HUDEP-2 (cell line): ENCODE measurements around the gene ZP2.
"Not testable (repeated sequence)": the region's sequence is repeated elsewhere in the genome, so short reads cannot be mapped to it uniquely, and the experiment has no call there.

Source experiments
- DNase-seq, 76 experiments: peaks; one replicate each; lab custom pipeline; 2025; ENCODE audit not compliant: unreplicated experiment in 76 of 76; lab: John Stamatoyannopoulos, UW

ZP2 gene

DNA sequence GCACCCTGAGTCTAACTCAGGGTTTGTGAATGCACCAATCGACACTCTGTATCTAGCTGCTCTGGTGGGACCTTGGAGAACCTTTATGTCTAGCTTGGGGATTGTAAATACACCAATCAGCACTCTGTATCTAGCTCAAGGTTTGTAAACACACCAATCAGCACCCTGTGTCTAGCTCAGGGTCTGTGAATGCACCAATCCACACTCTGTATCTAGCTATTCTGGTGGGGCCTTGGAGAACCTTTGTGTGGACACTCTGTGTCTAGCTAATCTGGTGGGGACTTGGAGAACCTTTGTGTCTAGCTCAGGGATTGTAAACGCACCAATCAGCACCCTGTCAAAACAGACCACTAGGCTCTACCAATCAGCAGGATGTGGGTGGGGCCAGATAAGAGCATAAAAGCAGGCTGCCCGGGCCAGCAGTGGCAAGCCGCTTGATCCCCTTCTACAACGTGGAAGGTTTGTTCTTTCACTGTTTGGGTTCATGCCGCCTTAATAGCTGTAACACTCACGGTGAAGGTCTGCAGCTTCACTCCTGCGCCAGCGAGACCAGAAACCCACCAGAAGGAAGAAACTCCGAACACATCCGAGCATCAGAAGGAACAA, 58.1 kb downstream of the ZP2 start:
- not testable (repeated sequence) for DNase-seq

DNA sequence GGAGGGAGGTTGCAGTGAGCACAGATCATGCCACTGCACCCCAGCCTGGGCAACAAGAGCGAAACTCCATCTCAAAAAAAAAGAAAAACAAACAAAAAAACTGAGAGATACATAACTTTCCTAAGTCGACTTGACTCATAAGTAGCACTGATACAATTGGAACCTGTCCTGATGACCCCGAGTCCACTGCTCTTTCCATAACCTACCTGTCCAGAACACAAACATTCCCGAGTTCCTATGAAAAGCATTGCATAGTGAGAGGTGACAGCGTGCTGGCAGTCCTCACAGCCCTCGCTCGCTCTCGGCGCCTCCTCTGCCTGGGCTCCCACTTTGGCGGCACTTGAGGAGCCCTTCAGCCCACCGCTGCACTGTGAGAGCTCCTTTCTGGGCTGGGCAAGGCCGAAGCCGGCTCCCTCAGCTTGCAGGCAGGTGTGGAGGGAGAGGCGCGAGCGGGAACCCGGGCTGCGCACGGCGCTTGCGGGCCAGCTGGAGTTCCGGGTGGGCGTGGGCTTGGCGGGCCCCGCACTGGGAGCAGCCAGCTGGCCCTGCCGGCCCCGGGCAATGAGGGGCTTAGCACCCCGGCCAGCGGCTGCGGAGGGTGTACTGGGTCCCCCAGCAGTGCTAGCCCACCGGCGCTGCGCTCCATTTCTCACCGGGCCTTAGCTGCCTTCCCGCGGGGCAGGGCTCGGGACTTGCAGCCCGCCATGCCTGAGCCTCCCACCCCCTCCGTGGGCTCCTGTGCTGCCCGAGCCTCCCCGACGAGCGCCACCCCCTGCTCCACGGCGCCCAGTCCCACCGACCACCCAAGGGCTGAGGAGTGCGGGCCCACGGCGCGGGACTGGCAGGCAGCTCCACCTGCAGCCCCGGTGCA, 59.0 kb downstream of the ZP2 start:
- DNase-seq, result not testable (repeated sequence)

DNA sequence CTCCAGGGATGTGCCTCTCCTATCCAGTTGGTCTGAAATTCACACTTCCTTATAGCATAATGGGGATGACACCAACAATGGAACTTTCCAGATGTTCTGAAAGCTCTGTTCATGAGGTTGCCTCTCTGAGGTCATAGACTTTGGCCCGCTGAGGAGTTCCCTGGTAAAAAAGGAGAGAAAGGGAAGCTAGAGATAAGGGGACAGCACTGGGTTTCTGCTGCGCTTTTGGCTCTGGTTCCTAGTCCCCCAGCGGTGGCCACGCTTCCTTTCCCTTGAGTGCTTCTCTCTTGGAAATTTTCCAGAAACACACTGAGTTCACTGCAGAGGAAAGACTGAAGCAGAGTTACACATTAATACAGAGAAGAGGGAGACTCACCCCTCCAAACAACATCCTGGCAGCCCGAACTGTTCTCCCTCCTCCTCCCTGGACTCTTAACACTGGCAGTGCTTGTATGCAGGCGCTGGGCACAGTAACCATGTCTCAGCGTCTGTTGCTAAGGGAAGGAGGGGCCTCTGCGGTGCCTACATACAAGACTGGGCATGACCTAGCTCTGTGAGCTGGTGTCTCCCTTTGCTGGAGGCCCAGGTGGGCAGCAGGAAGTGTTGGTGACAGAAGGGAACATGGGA, 60.9 kb downstream of the ZP2 start, which contains the start of gene DNAH3:
DNAH3 (minus strand) TSS at position 472 of the 627 bp plus-strand sequence. CDS start 527 bp downstream, outside the sequence.
- DNase-seq, result peak in 8 of 76 experiments; percentile 3 to 30 (median 15)
